GM23338 (cell line): Measurements from ENCODE around the gene IL17REL. TPM values are rescaled to one million over a fixed set of nuclear protein-coding genes. Genes with fewer than 3 reads are reported as not detected.

Experiments used
- ATAC-seq: fragments of 200-7000 bp; cut with Tn5 transposase; 3 replicates; pipeline ENCODE4 v1.9.1; 2020
- DNase-seq: peaks from one replicate; pipeline ENCODE4 v3.0.0-alpha.2; 2015; ENCODE audit warnings: low spot score
- H2AFZ ChIP-seq: fragments of 200-600 bp; sonication (generic); 2 replicates; pipeline ENCODE4 v1.8.0; 2016; ENCODE audit warnings: antibody characterized with exemption, mild to moderate bottlenecking, moderate library complexity
- H3F3A ChIP-seq: fragments of 200-600 bp; sonication (generic); replicated peaks from 2 replicates; pipeline ENCODE4 v1.8.0; 2017; ENCODE audit warnings: antibody characterized with exemption, mixed run types, low read depth
- H3K27ac ChIP-seq: fragments of 200-600 bp; sonication (generic); 2 replicates; pipeline ENCODE4 v1.6.1; 2016; ENCODE audit warnings: low read depth
- H3K27me3 ChIP-seq: fragments of 200-600 bp; sonication (generic); 2 replicates; pipeline ENCODE4 v1.8.0; 2016; ENCODE audit warnings: mild to moderate bottlenecking, mixed run types, moderate library complexity; ENCODE audit not compliant: insufficient read depth
- H3K36me3 ChIP-seq: fragments of 200-600 bp; sonication (generic); 2 replicates; pipeline ENCODE4 v1.8.0; 2016; ENCODE audit warnings: mild to moderate bottlenecking; ENCODE audit not compliant: insufficient read depth
- H3K4me1 ChIP-seq: fragments of 200-600 bp; sonication (generic); 2 replicates; pipeline ENCODE4 v1.8.0; 2016; ENCODE audit warnings: mild to moderate bottlenecking, moderate library complexity; ENCODE audit not compliant: insufficient read depth
- H3K4me2 ChIP-seq: fragments of 200-600 bp; sonication (generic); 2 replicates; pipeline ENCODE4 v1.7.1; 2017; ENCODE audit warnings: mixed run types
- H3K4me3 ChIP-seq: fragments of 200-600 bp; sonication (generic); 2 replicates; pipeline ENCODE4 v1.6.1; 2016; ENCODE audit warnings: mixed run types
- H3K79me2 ChIP-seq: fragments of 200-600 bp; sonication (generic); replicated peaks from 2 replicates; pipeline ENCODE4 v1.8.0; 2017; ENCODE audit warnings: mild to moderate bottlenecking; ENCODE audit not compliant: insufficient read depth
- H3K9me2 ChIP-seq: fragments of 200-600 bp; sonication (generic); 2 replicates; pipeline ENCODE4 v1.8.0; 2017; ENCODE audit not compliant: insufficient read depth
- H4K20me1 ChIP-seq: fragments of 200-600 bp; sonication (generic); replicated peaks from 2 replicates; pipeline ENCODE4 v1.8.0; 2017; ENCODE audit warnings: mild to moderate bottlenecking; ENCODE audit not compliant: insufficient read depth
- H3K27ac Mint-ChIP-seq: 2 replicates; pipeline ENCODE4 v1.8.0; 2020; ENCODE audit warnings: inconsistent platforms, mild to moderate bottlenecking, moderate library complexity, mixed read lengths
- H3K27me3 Mint-ChIP-seq: 3 replicates; pipeline ENCODE4 v1.8.0; 2022; ENCODE audit warnings: low read depth, mild to moderate bottlenecking, moderate library complexity, mixed read lengths, inconsistent platforms; ENCODE audit not compliant: insufficient read depth, poor library complexity
- H3K36me3 Mint-ChIP-seq: 3 replicates; pipeline ENCODE4 v1.8.0; 2021; ENCODE audit warnings: low read depth, mild to moderate bottlenecking, inconsistent platforms, moderate library complexity, mixed read lengths
- H3K4me1 Mint-ChIP-seq: 3 replicates; pipeline ENCODE4 v1.8.0; 2020; ENCODE audit warnings: mild to moderate bottlenecking, inconsistent platforms, mixed read lengths
- H3K4me3 Mint-ChIP-seq: 3 replicates; pipeline ENCODE4 v1.8.0; 2021; ENCODE audit warnings: moderate library complexity, mild to moderate bottlenecking, inconsistent platforms, mixed read lengths
- H3K9me3 Mint-ChIP-seq: 3 replicates; pipeline ENCODE4 v1.8.0; 2020; ENCODE audit warnings: moderate library complexity, mild to moderate bottlenecking, inconsistent platforms, mixed read lengths
- ETS1 ChIP-seq: IDR thresholded peaks from 2 replicates; pipeline ENCODE4 v1.6.1; 2016; ENCODE audit warnings: antibody characterized with exemption
- EZH2 ChIP-seq: fragments of 200-600 bp; sonication (generic); IDR thresholded peaks from one replicate; pipeline ENCODE4 v1.8.0; 2017; ENCODE audit warnings: antibody characterized with exemption, mild to moderate bottlenecking, low read depth; ENCODE audit not compliant: unreplicated experiment
- EZH2phosphoT487 ChIP-seq: fragments of 200-600 bp; sonication (generic); IDR thresholded peaks from one replicate; pipeline ENCODE4 v1.8.1; 2018; ENCODE audit warnings: antibody characterized with exemption; ENCODE audit not compliant: unreplicated experiment
- JUNB ChIP-seq: IDR thresholded peaks from one replicate; pipeline ENCODE4 v1.6.1; 2016; ENCODE audit warnings: antibody characterized with exemption; ENCODE audit not compliant: unreplicated experiment
- ZNF114 ChIP-seq: fragments of 250-450 bp; sonication (Bioruptor Pico); IDR thresholded peaks from 2 replicates; pipeline ENCODE4 v1.5.0; 2020; ENCODE audit warnings: mild to moderate bottlenecking, moderate library complexity
- ZNF331 ChIP-seq: fragments of 250-450 bp; sonication (Bioruptor Pico); IDR thresholded peaks from 2 replicates; pipeline ENCODE4 v1.5.0; 2020; ENCODE audit warnings: low read depth, mild to moderate bottlenecking, moderate library complexity
- ZNF462 ChIP-seq: fragments of 250-450 bp; sonication (Bioruptor Pico); IDR thresholded peaks from 2 replicates; pipeline ENCODE4 v1.5.0; 2020; ENCODE audit warnings: mild to moderate bottlenecking, moderate library complexity
- polyA plus RNA-seq: library from polyadenylated mRNA; unstranded; fragments of >200 nt; fragmentation: Nextera tagmentation; extraction: Ambion mirVana; gene quantifications from 2 replicates; pipeline ENCODE4 v1.2.1, GENCODE V29; 2016
- total RNA-seq: library from RNA; depleted of rRNA; stranded (reverse); fragments of >200 nt; shearing (Covaris generic); gene quantifications from 2 replicates; pipeline ENCODE4 v1.2.3, GENCODE V29; 2014
- TF ChIP-seq, protein P1 (sequence below): IDR thresholded peaks from one replicate; pipeline ENCODE4 v1.6.1; 2018; ENCODE audit warnings: antibody characterized with exemption; ENCODE audit not compliant: unreplicated experiment
- TF ChIP-seq, protein P2 (sequence below), 2 experiments: fragments of 200-600 bp in 1 of 2; sonication (generic) in 1 of 2; conservative IDR thresholded peaks; 2 replicates each; pipeline versions ENCODE4 v1.5.1 to v1.6.1; 2016 to 2017; ENCODE audit warnings: antibody characterized with exemption in 2 of 2, low read depth in 2 of 2, mild to moderate bottlenecking in 2 of 2, moderate library complexity in 1 of 2

IL17REL gene
- total and polyA plus RNA-seq, 2 experiments from 2014 or later: 0.31 TPM; not detected in 1

DNA sequence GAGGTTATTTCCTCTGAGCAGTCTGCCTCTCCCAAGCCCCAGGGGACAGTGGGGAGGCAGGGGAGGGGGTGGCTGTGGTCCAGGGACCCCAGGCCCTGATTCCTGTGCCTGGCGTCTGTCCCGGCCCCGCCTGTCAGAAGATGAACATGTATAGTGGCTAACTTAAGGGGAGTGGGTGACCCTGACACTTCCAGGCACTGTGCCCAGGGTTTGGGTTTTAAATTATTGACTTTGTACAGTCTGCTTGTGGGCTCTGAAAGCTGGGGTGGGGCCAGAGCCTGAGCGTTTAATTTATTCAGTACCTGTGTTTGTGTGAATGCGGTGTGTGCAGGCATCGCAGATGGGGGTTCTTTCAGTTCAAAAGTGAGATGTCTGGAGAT, 48.9 kb downstream of the IL17REL start (continued):
- no peak for TF ChIP-seq ETS1

GRCh38 chr22:49962751-49963646, 49.6 kb downstream of the IL17REL start:
- no peaks in the 10 kb centered on the region for H3F3A ChIP-seq
- Mint-ChIP-seq H3K4me3 (peak overlapping the region; percentile 66), H3K36me3 (peaks cover 19% of the 10 kb centered on the region), H3K27ac (no peak overlapping the region), H3K27me3 (peaks cover 9% of the 10 kb centered on the region), H3K4me1 (peaks cover 9% of the 10 kb centered on the region), H3K9me3 (no peaks in the 10 kb centered on the region; the same call in 2 of the 3 replicates)
- no peak overlapping the region for H2AFZ ChIP-seq
- DNase-seq (no peak), ATAC-seq (peak; percentile 1; the same call in 2 of the 3 replicates)
- peak overlapping the region; percentile 75 for H3K4me3 ChIP-seq
- H3K9me2 ChIP-seq: no peaks in the 10 kb centered on the region
- peak overlapping the region; percentile 82 for H3K4me2 ChIP-seq
- H3K79me2 ChIP-seq: peaks cover 14% of the 10 kb centered on the region
- H3K27ac ChIP-seq: peak overlapping the region; percentile 72; the same call in 1 of the 2 replicates
- no peaks in the 10 kb centered on the region for H3K4me1 ChIP-seq
- peaks cover 20% of the 10 kb centered on the region for H3K27me3 ChIP-seq
- 0 out of 2 replicates have a peak, but pooled peaks cover 5% of the 10 kb centered on the region for H4K20me1 ChIP-seq
- no peaks in the 10 kb centered on the region for H3K36me3 ChIP-seq
- TF ChIP-seq EZH2 (no peak), ZNF114 (CRISPR knock-in tag) (no peak), ETS1 (no peak), JUNB (no peak), ZNF462 (CRISPR knock-in tag) (no peak), EZH2phosphoT487 (no peak), ZNF331 (CRISPR knock-in tag) (no peak)
- TF ChIP-seq, protein P1, sequence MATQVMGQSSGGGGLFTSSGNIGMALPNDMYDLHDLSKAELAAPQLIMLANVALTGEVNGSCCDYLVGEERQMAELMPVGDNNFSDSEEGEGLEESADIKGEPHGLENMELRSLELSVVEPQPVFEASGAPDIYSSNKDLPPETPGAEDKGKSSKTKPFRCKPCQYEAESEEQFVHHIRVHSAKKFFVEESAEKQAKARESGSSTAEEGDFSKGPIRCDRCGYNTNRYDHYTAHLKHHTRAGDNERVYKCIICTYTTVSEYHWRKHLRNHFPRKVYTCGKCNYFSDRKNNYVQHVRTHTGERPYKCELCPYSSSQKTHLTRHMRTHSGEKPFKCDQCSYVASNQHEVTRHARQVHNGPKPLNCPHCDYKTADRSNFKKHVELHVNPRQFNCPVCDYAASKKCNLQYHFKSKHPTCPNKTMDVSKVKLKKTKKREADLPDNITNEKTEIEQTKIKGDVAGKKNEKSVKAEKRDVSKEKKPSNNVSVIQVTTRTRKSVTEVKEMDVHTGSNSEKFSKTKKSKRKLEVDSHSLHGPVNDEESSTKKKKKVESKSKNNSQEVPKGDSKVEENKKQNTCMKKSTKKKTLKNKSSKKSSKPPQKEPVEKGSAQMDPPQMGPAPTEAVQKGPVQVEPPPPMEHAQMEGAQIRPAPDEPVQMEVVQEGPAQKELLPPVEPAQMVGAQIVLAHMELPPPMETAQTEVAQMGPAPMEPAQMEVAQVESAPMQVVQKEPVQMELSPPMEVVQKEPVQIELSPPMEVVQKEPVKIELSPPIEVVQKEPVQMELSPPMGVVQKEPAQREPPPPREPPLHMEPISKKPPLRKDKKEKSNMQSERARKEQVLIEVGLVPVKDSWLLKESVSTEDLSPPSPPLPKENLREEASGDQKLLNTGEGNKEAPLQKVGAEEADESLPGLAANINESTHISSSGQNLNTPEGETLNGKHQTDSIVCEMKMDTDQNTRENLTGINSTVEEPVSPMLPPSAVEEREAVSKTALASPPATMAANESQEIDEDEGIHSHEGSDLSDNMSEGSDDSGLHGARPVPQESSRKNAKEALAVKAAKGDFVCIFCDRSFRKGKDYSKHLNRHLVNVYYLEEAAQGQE: no peak
- TF ChIP-seq, protein P2, sequence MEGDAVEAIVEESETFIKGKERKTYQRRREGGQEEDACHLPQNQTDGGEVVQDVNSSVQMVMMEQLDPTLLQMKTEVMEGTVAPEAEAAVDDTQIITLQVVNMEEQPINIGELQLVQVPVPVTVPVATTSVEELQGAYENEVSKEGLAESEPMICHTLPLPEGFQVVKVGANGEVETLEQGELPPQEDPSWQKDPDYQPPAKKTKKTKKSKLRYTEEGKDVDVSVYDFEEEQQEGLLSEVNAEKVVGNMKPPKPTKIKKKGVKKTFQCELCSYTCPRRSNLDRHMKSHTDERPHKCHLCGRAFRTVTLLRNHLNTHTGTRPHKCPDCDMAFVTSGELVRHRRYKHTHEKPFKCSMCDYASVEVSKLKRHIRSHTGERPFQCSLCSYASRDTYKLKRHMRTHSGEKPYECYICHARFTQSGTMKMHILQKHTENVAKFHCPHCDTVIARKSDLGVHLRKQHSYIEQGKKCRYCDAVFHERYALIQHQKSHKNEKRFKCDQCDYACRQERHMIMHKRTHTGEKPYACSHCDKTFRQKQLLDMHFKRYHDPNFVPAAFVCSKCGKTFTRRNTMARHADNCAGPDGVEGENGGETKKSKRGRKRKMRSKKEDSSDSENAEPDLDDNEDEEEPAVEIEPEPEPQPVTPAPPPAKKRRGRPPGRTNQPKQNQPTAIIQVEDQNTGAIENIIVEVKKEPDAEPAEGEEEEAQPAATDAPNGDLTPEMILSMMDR (conservative IDR thresholded peaks at IDR 0.05; ENCODE audit: low read depth in 2 of 2): no peak
